CD4-positive, alpha-beta T cell treated with Interleukin-4 for 4 hours (primary cell): ENCODE data around the gene HOXB7.

Experiments
- DNase-seq: peaks from one replicate; pipeline ENCODE4 v3.0.0-alpha.2; 2020

Gene HOXB7

DNA sequence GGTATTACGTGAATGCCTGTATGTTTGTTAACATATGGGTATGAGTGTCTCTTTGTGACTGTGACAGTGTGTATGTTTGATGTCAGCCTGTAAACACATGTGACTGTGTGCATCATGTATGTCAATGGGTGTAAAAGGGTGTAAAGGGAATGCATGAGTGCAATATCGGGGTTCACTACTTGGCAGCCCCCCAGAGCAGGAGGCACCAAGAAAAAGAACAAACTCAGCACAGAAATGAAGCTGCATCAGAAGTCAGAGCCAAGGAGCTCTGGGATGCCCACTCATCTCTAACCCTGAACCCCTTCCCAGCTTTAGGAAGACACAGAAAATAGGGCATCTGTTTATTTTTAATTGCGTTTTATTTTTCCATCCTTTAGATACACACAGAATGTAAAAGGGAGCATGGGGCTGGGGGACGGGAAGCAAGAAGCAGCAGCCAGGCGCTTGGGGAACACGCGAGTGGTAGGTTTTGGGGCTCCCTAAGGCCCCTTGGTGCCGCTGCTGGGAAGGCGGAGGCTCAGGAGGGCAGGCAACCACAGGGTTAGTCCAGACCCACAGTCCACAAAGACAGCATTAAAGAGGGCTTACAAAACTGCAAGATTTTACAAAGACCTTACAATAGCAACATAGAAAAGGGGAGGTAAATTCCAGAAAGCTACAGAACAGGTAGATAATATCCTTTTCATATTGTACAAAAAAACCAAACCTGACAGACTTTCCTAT, 3.8 kb downstream of the HOXB7 start:
- no peak for DNase-seq

DNA sequence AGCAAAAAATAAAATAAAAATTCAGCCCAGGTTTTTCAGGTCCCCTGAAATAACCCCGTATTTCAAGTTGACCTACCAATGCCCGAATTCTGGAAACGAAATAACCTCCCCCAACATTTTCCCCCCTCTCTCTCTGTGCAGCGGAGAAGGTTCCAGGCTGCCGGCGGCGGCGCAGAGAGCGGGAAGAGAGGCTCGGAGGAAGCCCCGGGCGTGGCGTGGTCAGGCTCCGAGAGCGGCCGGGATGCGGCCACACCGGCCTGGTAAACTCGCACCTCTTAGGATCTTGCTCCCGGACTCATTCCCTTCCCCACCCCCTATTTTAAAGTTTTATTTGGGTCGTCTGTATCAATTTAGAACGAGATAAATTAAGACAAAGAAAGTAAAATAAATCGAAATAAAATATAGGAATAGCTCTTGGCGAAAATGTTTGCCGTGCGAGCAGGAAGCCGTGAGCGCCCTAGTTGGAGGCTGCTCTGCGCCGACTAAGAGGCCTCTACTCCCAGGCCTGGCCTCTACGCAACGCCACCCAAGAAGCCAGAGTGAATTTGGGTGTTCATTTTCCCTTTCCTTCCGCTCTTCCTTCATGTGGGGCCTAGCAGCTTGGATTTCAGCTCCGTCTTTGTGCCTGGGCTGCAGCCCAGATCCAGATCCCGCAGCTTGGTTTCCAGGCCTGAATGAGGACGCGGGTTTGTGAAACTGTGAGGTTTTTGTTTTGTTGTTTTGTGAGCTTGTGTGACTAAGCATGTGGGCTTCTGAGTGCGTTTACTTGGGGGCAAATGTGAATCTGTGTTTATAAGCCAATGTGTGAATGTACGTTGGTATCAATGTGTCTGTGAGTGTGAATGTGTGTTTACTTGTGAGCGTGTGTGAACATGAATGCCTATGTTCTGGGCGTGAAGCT, 4.6 kb downstream of the HOXB7 start:
- DNase-seq = no peak

DNA sequence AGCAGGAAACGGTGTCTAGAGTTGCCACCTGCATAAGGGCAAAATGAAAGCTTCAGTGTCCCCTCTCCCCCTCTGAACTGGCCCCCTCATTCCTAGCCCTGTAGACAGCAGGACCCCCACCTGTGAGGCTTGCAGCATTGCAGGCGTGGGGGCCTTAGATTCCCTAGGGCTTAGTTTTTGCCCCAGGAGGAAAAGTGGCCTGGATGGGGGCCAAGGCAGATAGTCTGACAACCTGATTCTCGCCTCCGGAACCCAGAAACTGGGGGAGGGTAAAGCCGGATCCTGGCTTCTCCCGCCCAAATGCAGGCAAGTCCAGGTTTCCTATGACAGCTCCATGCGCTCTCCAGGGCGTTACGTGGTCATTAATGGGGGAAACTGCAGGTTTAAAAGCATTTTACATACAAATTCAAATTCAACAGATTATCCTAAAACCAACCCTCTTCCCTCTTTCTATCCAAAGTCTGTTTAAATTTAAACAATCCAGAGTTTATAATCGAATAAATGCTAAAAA, 5.4 kb downstream of the HOXB7 start:
- no peak for DNase-seq

DNA sequence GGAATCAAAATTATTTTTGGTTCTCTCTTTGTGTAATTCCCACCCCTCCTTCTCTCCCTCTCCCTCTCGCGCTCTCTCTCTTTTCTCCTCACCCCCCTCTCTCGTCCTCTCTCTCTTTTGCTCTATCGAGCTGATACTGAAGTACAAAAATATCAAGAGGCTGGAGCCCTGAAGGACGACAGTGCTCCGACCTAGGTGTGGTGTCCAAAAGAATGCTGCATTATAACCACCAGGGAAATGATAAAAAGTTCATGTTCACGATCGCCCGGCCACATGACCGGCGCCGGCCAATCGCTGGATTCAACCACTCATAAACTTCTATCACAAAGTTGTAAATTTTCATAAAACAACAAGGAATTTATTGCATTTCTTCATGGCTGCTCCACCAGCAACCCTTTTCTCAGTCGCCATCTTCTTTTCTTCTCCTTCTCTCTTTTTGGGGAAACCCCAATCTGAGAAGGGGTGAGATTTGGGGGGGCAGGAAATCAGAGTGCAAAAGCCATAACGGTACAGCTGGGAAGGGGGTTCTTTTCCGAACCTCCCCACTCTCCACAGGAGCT, 6.0 kb downstream of the HOXB7 start, which contains the start of gene HOXB6:
HOXB6 (minus strand) TSS at position 217 of the 560 bp plus-strand sequence. CDS start 6,836 bp downstream, outside the sequence.
- DNase-seq = no peak

DNA sequence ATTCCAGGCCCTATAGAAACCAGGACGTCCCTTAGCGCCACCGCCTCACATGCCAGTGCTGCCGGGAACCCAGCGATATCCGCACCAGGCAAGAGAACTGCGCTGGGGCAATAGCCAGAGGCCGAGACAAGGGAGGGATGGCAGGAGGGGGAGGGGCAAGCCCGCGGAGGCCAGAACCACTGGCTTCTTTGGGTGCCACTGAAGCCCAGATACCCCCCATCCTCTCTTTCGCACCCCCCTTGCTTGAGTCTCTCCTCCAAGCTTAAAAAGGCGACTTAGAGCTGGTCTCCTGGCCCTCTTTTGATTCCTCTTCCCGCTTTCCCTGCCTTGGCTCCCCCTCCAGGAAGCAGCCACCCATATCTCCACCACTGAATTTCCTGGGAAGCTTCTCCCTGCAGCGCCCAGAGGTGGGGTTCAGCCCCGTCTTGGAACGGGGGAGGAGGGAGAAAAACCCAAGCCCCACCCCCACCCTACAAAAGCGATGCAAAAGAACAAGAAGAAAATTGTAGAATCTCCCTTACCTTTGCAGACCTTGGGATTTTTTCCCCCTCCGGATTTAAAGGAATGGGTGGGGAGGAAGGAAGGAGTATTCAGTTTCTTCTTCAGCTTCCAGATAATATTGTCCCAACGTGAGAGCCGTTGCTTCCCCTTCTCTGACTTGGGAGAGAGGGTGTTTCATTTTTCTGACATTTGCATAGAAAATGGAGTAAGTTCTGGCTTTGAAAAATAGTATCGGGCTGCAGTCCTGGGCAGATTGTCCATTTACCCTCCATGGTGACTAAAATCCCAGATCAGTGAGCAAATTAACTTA, 6.7 kb downstream of the HOXB7 start:
- DNase-seq = no peak

DNA sequence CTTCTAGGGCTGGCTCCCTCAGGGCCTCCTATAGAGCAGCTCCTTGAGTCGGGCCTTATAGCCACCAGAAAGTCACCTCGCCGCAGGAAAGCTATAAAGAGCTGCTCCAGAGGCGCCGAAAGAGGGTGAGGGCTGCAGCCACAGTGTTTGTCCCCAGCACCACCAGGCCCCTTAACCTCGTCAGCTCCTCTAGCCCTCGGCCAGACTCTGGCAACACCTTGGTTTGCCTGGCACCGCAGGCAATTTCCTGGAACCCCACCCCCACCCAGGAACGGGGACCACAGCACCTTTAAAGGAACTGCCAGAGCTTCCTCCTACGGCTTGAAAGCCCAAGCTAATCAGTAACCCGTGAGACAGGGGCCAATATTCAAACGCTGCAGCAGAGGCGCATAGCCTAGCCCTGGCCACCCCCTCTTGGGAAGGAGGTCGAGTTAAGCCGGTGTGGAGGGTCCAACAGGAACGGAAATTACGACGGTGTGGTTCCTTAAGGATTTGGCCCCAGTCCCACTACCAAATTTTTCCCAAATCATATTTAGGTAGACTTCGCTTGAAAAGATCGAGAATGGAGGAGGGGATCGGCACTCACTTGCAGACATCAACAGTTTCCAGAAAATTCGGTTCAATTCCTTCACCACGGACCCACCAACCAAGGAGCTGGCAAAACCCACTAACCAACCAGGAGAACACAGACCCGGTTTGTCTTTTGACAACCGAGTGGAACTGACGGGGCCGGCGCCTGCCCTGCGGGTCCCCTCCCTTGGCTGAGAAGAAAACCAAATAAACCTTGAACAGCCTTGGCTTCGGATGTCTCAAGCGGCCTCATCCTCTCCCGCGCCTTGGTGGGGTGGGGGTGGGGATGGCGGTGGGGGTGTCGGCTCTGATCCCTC, 9.0 kb downstream of the HOXB7 start:
- no peak for DNase-seq

DNA sequence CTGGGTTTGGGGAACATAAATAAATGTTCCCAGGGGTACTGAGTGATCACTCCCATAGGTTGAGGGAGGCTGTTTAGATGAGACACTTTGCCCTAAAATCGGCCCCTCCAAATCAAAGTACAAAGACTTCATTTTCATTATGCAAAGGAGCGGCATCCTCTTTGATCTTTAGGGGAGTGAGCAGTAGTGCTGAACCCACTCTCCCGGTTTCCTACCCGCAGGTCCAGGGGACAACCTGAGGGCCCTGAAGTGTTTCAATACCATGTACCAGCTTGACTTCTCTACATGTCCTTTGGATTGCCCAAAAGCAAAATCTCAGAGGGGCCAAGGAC, 9.6 kb downstream of the HOXB7 start:
- no peak for DNase-seq

DNA sequence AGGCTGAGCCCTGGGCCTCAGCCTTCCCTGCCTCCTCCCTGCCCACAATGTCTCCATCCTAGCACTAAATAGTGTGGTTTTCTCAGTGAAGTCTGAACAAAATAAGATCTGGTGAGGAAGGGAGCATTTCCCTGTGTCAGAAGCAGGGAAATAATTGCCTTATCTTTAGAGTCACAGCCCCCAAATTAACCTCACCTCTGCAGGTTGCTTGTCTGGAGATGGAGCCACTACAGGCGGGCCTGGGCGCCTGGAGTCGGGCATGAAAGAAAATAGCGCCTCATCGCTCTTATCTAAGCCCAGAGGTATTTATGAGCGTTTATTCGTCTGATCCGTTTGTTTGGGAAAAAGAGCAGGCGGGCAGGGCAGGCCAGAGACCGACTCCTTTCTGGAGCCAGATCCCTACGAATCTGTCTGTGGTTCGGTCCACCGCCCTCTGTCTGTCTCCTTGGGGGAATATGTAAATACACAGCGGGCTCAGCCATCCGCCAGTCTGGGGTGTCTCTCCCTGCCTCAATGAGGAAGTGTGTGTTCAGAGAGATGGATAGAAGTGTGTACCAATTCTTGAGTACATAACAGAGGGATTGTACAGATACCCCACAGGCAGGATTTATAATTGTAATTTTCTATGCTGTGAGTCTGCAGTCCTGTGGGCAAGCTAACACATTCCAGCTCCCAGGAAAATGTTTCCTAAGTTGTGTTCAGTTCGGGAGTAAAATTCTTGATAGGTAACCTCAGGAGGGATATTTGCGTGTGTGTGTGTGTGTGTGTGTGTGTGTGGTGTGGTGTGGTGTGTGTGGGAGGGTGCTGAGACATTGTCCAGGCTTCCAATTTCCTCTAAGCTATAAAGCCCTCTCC, 10.3 kb downstream of the HOXB7 start:
- DNase-seq = no peak

DNA sequence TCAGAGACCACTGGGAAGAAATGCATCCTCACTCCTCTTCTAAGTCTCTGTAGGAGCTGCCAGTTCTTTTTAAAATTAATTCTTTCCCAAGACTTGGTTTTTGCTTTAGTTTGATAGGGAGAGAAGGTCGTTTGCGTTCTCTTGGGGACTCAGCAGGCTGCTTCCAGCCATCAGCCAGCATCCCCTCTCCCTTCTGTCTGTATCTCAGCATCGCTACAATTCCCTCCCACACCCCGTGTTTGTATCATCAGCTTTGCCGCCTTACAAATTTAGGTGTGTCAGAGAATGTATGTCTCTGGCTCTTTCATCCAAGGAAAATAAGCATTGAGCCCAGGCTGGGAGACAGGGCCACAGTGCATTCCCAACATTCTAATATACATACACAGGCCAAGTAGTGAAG, 11.5 kb downstream of the HOXB7 start:
- DNase-seq = no peak

DNA sequence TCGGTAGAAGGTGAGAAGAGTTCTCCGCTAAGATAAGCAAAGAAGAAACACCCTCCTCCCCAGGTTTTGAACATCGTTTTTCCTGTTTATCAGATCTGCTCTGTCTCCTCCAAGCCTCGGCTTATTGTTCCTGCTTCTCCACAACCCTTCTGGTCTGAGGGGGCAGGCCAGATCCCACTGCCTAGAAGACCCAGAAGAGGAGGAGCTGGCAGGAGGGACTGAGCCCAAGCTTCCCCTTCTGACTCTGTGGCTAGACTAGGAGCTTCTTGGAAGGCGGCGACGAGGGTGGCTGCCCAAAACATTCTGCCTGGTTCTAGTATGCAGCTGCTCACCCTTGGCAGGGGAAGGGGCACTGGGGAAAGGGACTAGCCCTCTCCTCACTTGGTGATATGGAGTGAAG, 12.1 kb downstream of the HOXB7 start:
- no peak for DNase-seq

DNA sequence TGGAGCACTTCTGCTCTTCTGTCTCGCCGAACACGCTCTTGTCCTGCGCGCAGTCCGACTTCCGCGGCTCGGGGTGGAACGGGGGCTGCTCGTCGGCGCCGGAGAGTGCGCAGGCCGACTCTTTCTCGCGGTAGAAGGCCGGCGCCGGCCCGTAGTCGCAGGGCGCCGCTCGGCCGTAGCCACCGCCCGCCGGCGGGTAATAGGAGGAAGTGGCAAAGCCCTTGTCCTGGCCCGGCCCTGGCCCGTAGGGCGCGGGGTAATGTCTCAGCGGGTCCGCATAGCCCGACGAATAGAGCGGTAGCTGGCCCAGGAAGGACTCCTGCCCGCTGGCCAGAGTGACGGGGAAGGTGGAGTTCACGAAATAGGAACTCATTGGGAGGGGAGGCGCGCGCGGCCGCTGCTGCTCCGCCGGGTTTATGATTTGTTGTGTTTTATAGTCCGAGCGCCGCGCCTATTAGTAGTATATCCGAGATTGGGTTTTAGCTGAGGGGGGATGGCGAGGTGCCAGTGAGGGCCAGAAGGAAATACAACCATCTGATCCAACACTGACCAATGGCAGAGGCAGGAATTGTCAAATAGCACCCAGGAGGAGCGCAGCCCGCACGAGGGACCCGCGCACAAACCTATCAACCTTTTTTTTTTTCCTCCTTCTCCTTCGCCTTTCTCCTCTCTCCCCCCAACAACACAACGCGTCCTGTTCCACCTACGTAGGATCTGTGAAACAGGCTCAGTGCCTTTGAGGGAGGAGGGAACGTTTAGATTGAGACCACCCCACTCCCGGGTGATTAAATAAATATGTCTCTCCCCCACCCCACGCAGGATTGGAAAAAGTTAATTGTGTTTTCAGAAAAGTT, 12.8 kb downstream of the HOXB7 start:
- peak; percentile 34 for DNase-seq

DNA sequence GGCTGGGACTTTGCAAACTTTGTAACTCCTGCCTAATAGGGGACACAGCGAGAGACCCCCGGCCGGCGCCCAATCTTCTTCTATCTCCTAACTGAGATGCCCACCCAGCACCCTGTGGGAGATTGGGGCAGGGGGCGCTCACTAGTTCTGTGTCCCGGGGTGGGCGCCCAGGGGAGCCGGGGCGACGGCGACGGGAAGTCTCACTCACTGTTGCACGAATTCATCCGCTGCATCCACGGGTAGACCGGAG, 13.4 kb downstream of the HOXB7 start:
- no peak for DNase-seq

DNA sequence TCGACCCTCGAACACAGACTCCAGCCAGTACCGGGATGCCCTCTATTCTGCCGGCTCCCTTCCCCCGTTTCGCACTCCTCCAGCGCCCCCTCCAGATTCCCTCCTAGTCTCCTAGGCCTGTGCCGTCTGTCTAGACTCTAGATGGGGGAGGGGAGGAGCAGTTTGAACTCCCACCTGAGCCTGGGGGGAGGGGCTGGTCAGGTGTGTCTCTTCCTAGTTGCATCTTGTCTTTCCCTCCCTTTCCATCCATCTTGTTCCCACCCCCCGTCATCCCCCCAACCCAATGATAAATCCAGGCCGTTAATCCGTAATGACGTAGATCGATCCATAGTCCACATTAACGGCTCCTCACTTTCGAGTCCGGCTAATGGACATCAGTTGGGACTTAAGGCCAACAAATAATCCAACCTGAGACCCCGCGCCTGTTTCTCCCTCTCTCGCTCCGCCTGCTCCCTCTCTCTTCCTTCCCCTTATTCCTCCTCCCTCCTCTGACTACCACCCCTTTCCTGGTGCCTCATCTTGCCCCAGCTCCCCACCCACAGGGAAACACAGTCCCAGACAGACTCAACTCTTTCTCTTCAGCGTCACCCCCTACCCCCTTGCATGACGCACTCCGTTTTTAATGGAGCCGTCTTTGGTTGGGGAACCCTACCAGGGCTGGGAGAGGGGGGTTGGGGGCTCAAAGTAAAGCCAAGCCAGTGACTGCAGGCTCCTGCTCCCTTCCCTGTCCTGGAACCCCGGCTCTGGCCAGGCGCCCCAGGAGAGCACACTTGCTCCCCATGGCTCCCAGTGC, 13.9 kb downstream of the HOXB7 start:
- no peak for DNase-seq

DNA sequence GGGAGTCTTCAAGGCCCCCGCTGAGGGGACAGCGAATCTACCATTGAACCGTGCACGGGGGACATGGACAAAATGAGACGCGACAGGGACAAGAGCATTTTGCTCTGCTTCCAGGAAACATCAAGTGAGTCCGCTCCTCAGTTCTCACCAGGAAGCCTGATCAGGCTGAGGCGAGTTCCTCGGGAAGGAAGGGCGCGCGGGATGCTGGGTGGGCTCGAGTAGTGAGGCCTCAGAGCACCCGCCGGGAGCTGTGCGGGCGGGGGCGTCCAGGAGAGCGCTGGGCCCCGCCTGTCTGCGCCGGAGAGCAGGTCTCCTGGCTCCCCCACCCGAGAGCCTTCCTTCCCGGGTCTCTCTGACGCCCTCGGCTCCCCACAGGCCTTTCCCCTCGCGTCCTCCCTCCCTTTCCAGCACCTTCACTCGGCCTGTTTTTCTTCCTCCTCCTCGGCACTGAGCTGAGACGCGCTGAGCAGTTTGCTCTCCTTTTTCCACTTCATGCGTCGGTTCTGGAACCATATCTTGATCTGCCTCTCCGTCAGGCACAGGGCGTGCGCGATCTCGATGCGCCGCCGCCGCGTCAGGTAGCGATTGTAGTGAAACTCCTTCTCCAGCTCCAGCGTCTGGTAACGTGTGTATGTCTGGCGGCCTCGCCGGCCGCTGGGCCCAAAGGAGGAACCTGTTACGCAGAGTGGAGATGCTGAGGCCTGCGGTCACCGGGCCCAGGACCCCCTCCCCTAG, 14.7 kb downstream of the HOXB7 start:
- DNase-seq = no peak

DNA sequence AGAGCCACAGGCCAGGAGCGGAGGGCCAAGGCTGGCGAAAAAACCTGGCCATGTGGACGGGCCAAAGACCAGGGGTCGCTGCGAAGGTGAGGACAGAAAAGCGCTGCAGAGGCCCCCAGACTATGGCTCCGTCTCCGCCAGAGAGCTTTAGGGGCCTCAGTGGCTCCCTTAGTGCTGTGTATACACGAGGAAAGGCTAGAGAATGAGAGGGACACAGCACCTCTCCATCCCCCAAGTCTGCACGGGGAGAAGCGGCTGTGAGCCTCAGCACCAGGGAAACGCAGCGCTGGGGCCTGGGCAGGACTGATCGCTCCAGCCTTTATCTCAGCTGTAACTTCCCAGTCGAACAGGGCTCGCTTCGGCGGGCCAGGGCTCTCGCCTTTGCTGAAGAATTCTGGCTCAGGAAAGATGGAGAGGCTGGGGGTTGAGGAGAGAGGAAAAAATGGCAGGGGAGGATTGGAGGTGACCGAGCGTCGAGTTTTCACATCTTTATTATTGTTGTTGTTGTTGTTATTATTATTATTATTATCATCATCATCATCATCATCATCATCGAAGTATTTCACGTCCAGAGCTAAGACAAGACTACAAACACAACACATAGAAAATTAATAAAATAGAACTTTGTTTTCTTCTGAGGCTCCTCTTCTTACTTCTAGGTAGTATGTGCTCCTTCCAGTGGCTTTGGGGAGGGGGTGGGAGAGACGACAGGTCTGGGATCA, 15.4 kb downstream of the HOXB7 start:
- no peak for DNase-seq

DNA sequence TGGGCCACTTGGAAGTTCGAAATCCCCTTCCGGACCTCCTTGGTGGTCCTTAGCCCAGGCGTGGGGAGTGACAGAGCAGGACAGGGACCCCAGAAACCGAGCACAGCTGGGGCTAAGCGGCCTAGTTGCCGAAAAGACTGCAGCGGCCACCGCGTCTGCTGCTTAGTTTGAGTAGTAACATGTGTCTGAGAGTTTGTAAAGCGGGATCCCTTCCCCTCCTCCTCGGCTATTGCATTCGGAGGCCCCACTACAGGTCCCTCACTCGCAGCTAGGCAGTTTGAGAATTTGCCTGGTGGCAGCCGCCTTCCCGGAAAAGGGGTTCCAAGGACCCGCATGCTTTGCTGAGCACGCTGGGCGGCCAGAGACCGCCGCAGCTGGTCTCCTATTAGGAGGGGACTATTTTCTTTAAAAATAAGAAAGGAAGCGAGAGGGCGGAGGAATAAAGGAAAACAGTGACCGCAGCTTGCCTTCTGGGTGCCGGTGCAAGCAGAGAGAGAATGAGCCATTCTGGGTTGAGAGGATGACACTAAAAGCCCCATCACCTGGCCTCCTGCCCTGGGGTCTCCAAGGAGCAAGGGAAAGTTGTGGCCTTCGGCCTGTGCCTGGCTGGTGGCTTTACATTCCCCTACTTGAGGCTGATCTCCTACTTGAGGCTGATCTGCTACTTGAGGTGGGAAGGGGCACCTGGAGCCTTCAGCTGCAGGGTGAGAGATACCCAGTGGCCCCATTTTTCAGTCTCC, 16.1 kb downstream of the HOXB7 start:
- no peak for DNase-seq
